Measurements from ENCODE around the gene ADCY7. TPM values are rescaled to one million over a fixed set of nuclear protein-coding genes. Genes with fewer than 3 reads are reported as not detected.

Gene ADCY7
- total RNA-seq, 1 experiment from 2014 or later, result 34.2 TPM

- ATAC-seq (no peak), DNase-seq (ENCODE audit: low read depth, low spot score) (no peak)
- RAD21 ChIA-PET (ENCODE audit: low non-redundant PET in 1 of 2, low total read pairs in 2 of 2, uncharacterized antibody in 2 of 2, unreplicated experiment in 2 of 2), result no interaction called here
- BruUV-seq (replicated peaks), result no TSS peak
- peaks cover 10% of the 10 kb centered on the region; the same call in 1 of the 2 replicates for H3K79me2 ChIP-seq (ENCODE audit: insufficient read depth, low read length)
- no peaks in the 10 kb centered on the region for H3K9me3 ChIP-seq (ENCODE audit: control insufficient read depth in 1 of 2, insufficient read depth in 1 of 2, low read depth in 1 of 2, low read length in 2 of 2)
- H3K9ac ChIP-seq (ENCODE audit: low read length), result no peak overlapping the region
- H3K4me3 ChIP-seq (replicated peaks in 1 of 2; ENCODE audit: low read depth in 1 of 2, low read length in 2 of 2), result no peak overlapping the region
- CTCF ChIA-PET, result interaction anchor here (1.0 kb wide), 1 partner anchor 14 kb away, joined by 6 read pairs; no protein-coding TSS in a partner anchor
- no peaks in the 10 kb centered on the region for H4K20me1 ChIP-seq (ENCODE audit: insufficient read depth)
- peaks cover 0 to 19% of the 10 kb centered on the region in 2 experiments; a peak in 3 of 4 replicates for H3K4me1 ChIP-seq (ENCODE audit: control insufficient read depth in 1 of 2, insufficient read depth in 2 of 2, low read length in 2 of 2)
- no peaks in the 10 kb centered on the region for H3K9me2 ChIP-seq (ENCODE audit: insufficient read depth)
- POLR2A ChIA-PET, result interaction anchor here (0.8 kb wide), 1 partner anchor 34 kb away, joined by 6 read pairs; no protein-coding TSS in a partner anchor
- intact Hi-C loops (cut with micrococcal nuclease), result no loop called here
- H3K36me3 ChIP-seq (ENCODE audit: control insufficient read depth in 1 of 2, insufficient read depth in 2 of 2, low read length in 2 of 2), result peaks cover 16 to 26% of the 10 kb centered on the region in 2 experiments; a peak in 3 of 4 replicates
- H2AFZ ChIP-seq (ENCODE audit: low read depth, low read length, poor library complexity, severe bottlenecking), result no peak overlapping the region
- no peak for TF ChIP-seq SRF (IDR thresholded peaks at IDR 0.05; ENCODE audit: low read depth)
- no peak for TF ChIP-seq ELF1 (IDR thresholded peaks at IDR 0.05; ENCODE audit: borderline replicate concordance, low read depth)
- no peak for TF ChIP-seq ZFX (IDR thresholded peaks at IDR 0.05)
- TF ChIP-seq ZNF274 (IDR thresholded peaks at IDR 0.05; ENCODE audit: low read depth, low read length), result no peak
- TF ChIP-seq POLR2A (IDR thresholded peaks at IDR 0.05; ENCODE audit: borderline replicate concordance, extremely low read depth, insufficient read depth, insufficient read length), result no peak
- TF ChIP-seq JUND (IDR thresholded peaks at IDR 0.05), result no peak
- TF ChIP-seq CEBPB (IDR thresholded peaks at IDR 0.05; ENCODE audit: low read depth), result no peak
- TF ChIP-seq EGR1 (IDR thresholded peaks at IDR 0.05; ENCODE audit: low read depth), result no peak
- TF ChIP-seq, protein P1, sequence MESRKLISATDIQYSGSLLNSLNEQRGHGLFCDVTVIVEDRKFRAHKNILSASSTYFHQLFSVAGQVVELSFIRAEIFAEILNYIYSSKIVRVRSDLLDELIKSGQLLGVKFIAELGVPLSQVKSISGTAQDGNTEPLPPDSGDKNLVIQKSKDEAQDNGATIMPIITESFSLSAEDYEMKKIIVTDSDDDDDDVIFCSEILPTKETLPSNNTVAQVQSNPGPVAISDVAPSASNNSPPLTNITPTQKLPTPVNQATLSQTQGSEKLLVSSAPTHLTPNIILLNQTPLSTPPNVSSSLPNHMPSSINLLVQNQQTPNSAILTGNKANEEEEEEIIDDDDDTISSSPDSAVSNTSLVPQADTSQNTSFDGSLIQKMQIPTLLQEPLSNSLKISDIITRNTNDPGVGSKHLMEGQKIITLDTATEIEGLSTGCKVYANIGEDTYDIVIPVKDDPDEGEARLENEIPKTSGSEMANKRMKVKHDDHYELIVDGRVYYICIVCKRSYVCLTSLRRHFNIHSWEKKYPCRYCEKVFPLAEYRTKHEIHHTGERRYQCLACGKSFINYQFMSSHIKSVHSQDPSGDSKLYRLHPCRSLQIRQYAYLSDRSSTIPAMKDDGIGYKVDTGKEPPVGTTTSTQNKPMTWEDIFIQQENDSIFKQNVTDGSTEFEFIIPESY (IDR thresholded peaks at IDR 0.05; ENCODE audit: extremely low read depth, insufficient replicate concordance, low read length), result no peak
- no peak for TF ChIP-seq SP1 (IDR thresholded peaks at IDR 0.05; ENCODE audit: low read depth)
- TF ChIP-seq SIN3A (IDR thresholded peaks at IDR 0.05; ENCODE audit: low read depth), result no peak
- TF ChIP-seq MAX (IDR thresholded peaks at IDR 0.05), result no peak
- TF ChIP-seq POLR2AphosphoS5 (IDR thresholded peaks at IDR 0.05; ENCODE audit: low read depth, low read length), result no peak
- no peak for TF ChIP-seq CBX3 (IDR thresholded peaks at IDR 0.05; ENCODE audit: low read depth)
- no peak for TF ChIP-seq YY1 (IDR thresholded peaks at IDR 0.05; ENCODE audit: extremely low read depth, insufficient replicate concordance, low read depth, low read length)
- TF ChIP-seq FOSL1 (IDR thresholded peaks at IDR 0.05; ENCODE audit: low read depth), result no peak
- no peak for TF ChIP-seq EZH2phosphoT487 (IDR thresholded peaks at IDR 0.05; ENCODE audit: borderline replicate concordance)
- TF ChIP-seq TCF7L2 (IDR thresholded peaks at IDR 0.05; ENCODE audit: borderline replicate concordance, extremely low read depth, insufficient read depth, insufficient read length), result no peak
- TF ChIP-seq, protein P2, sequence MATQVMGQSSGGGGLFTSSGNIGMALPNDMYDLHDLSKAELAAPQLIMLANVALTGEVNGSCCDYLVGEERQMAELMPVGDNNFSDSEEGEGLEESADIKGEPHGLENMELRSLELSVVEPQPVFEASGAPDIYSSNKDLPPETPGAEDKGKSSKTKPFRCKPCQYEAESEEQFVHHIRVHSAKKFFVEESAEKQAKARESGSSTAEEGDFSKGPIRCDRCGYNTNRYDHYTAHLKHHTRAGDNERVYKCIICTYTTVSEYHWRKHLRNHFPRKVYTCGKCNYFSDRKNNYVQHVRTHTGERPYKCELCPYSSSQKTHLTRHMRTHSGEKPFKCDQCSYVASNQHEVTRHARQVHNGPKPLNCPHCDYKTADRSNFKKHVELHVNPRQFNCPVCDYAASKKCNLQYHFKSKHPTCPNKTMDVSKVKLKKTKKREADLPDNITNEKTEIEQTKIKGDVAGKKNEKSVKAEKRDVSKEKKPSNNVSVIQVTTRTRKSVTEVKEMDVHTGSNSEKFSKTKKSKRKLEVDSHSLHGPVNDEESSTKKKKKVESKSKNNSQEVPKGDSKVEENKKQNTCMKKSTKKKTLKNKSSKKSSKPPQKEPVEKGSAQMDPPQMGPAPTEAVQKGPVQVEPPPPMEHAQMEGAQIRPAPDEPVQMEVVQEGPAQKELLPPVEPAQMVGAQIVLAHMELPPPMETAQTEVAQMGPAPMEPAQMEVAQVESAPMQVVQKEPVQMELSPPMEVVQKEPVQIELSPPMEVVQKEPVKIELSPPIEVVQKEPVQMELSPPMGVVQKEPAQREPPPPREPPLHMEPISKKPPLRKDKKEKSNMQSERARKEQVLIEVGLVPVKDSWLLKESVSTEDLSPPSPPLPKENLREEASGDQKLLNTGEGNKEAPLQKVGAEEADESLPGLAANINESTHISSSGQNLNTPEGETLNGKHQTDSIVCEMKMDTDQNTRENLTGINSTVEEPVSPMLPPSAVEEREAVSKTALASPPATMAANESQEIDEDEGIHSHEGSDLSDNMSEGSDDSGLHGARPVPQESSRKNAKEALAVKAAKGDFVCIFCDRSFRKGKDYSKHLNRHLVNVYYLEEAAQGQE (IDR thresholded peaks at IDR 0.05; ENCODE audit: low read depth), result no peak
- no peak for TF ChIP-seq RAD21 (IDR thresholded peaks at IDR 0.05; ENCODE audit: low read depth)
- no peak overlapping the region for H3K27ac ChIP-seq (ENCODE audit: low read depth, low read length)
- H3K27me3 ChIP-seq (ENCODE audit: insufficient read depth, low read length), result no peaks in the 10 kb centered on the region
- no peak overlapping the region for H3K4me2 ChIP-seq (ENCODE audit: low read length)
These were observed 74.2 kb downstream of the ADCY7 start for GRCh38 chr16:50340578-50340977.
